Esophagus squamous epithelium (tissue), 5 donors: Measurements from ENCODE around the gene LARP1. TPM values are rescaled to one million over a fixed set of nuclear protein-coding genes. Genes with fewer than 3 reads are reported as not detected.

Experiments used
- DNase-seq: peaks from one replicate; lab custom pipeline; 2025; lab: John Stamatoyannopoulos, UW
- H3K27ac ChIP-seq, 4 donors: fragments of 200-600 bp; sonication (generic); one replicate each; pipeline ENCODE4 v1.5.1; 2016 to 2019; ENCODE audit warnings: mild to moderate bottlenecking in 1 of 4
- H3K27me3 ChIP-seq, 4 donors: fragments of 200-600 bp; sonication (generic); 1 replicate in 3 of 4; 2 replicates in 1 of 4; pipeline versions ENCODE4 v1.5.1 to v1.6.0; 2017 to 2021; ENCODE audit warnings: antibody characterized with exemption in 1 of 4
- H3K36me3 ChIP-seq, 3 donors: fragments of 200-600 bp; sonication (generic); one replicate each; pipeline ENCODE4 v1.5.1; 2016 to 2019
- H3K4me1 ChIP-seq, 3 donors: fragments of 200-600 bp; sonication (generic); one replicate each; pipeline ENCODE4 v1.5.1; 2017 to 2019
- H3K4me3 ChIP-seq, 4 donors: fragments of 200-600 bp; sonication (generic); 1 replicate in 3 of 4; 2 replicates in 1 of 4; pipeline ENCODE4 v1.5.1; 2016 to 2019; ENCODE audit warnings: mild to moderate bottlenecking in 2 of 4, moderate library complexity in 1 of 4
- H3K9me3 ChIP-seq, 3 donors: fragments of 200-600 bp; sonication (generic); one replicate each; pipeline ENCODE4 v1.5.1; 2016 to 2019
- CTCF ChIP-seq, 6 experiments: fragments of 450-650 bp in 4 of 6; fragments of 200-600 bp in 2 of 6; sonication (generic) in 2 of 6; IDR thresholded peaks; one replicate each; pipeline ENCODE4 v1.5.1; 2016 to 2019; ENCODE audit warnings: antibody characterized with exemption in 6 of 6, mild to moderate bottlenecking in 4 of 6, moderate library complexity in 4 of 6
- POLR2A ChIP-seq, 4 donors: fragments of 450-650 bp; IDR thresholded peaks; one replicate each; pipeline ENCODE4 v1.6.1; 2017; ENCODE audit warnings: antibody characterized with exemption in 4 of 4, mild to moderate bottlenecking in 4 of 4, moderate library complexity in 3 of 4
- WGBS, 2 donors: methylation state at CpG; one replicate each; pipeline ENCODE4 v1.1.5; 2018; 5-methylcytosine and 5-hydroxymethylcytosine counted together
- intact Hi-C: fragments of 100-400 bp; cut with DNase I; formaldehyde crosslinking; loops from one replicate; pipeline ENCODE4 v1.15.0; 2022
- total RNA-seq, 4 donors: library from RNA; depleted of rRNA; stranded (reverse); fragments of >200 nt; gene quantifications; one replicate each; pipeline ENCODE4 v1.1.0, GENCODE V29; 2016
- donor health status: DM: yes; HTN: yes; CAD: no.

The LARP1 gene
- total RNA-seq, 4 donors from 2014 or later, result 81.7 to 105 (median 95.2) TPM

- Histone ChIP-seq H3K9me3 (no peaks in the 10 kb centered on the region), H3K27ac (no peak overlapping the region), H3K4me3 (no peak overlapping the region), H3K4me1 (peaks cover 24 to 88% (median 62%) of the 10 kb centered on the region in 3 donors), H3K36me3 (no peaks in the 10 kb centered on the region), H3K27me3 (no peaks in the 10 kb centered on the region)
- intact Hi-C loops, result no loop called here
- 60 to 62% methylated on average over 1 of the region's 1 CpG for whole genome bisulfite sequencing, 2 donors
- DNase-seq, result no peak
- no peak for TF ChIP-seq CTCF (IDR thresholded peaks at IDR 0.05)
Measured at GRCh38 chr5:154762700-154763099, 7.5 kb downstream of the LARP1 start.

GRCh38 chr5:154764967-154765366 is 9.8 kb downstream of the LARP1 start:
- TF ChIP-seq POLR2A (IDR thresholded peaks at IDR 0.05) (no peak), CTCF (IDR thresholded peaks at IDR 0.05) (no peak)
- WGBS, 2 donors, result 81 to 87% methylated on average over 3 of the region's 3 CpGs
- Histone ChIP-seq H3K27ac (no peak overlapping the region), H3K36me3 (no peaks in the 10 kb centered on the region), H3K4me1 (peaks cover 24 to 83% (median 56%) of the 10 kb centered on the region in 3 donors), H3K9me3 (no peaks in the 10 kb centered on the region), H3K4me3 (no peak overlapping the region), H3K27me3 (no peaks in the 10 kb centered on the region)
- intact Hi-C loops, result no loop called here
- no peak for DNase-seq

- Histone ChIP-seq H3K36me3 (no peaks in the 10 kb centered on the region), H3K27ac (no peak overlapping the region), H3K9me3 (no peaks in the 10 kb centered on the region), H3K27me3 (no peaks in the 10 kb centered on the region), H3K4me3 (no peak overlapping the region), H3K4me1 (peaks cover 24 to 83% (median 56%) of the 10 kb centered on the region in 3 donors)
- intact Hi-C loops, result no loop called here
- TF ChIP-seq CTCF (IDR thresholded peaks at IDR 0.05) (no peak), POLR2A (IDR thresholded peaks at IDR 0.05) (no peak)
- WGBS, 2 donors, result 89 to 92% methylated on average over 6 to 8 of the region's 10 CpGs
- DNase-seq, result no peak
Measured at GRCh38 chr5:154765396-154765925, 10.3 kb downstream of the LARP1 start.

- H3K27me3 ChIP-seq, result no peaks in the 10 kb centered on the region
- no peaks in the 10 kb centered on the region for H3K9me3 ChIP-seq
- no peaks in the 10 kb centered on the region for H3K36me3 ChIP-seq
- no peak for DNase-seq
- H3K4me3 ChIP-seq, result no peak overlapping the region
- TF ChIP-seq POLR2A (IDR thresholded peaks at IDR 0.05) (no peak), CTCF (IDR thresholded peaks at IDR 0.05) (no peak)
- H3K4me1 ChIP-seq, result peaks cover 18 to 83% (median 56%) of the 10 kb centered on the region in 3 donors
- 70 to 73% methylated on average over 3 of the region's 3 CpGs for WGBS, 2 donors
- H3K27ac ChIP-seq, result no peak overlapping the region
- intact Hi-C loops, result no loop called here
Measured at GRCh38 chr5:154766558-154767281, 11.5 kb downstream of the LARP1 start.

GRCh38 chr5:154767576-154767975 is 12.4 kb downstream of the LARP1 start:
- Histone ChIP-seq H3K4me1 (peaks cover 12 to 83% (median 54%) of the 10 kb centered on the region in 3 donors), H3K36me3 (no peaks in the 10 kb centered on the region), H3K4me3 (no peak overlapping the region), H3K27ac (no peak overlapping the region), H3K27me3 (no peaks in the 10 kb centered on the region), H3K9me3 (no peaks in the 10 kb centered on the region)
- DNase-seq, result no peak
- intact Hi-C loops, result no loop called here
- TF ChIP-seq POLR2A (IDR thresholded peaks at IDR 0.05) (no peak), CTCF (IDR thresholded peaks at IDR 0.05) (no peak)
- 38 to 40% methylated on average over 2 of the region's 2 CpGs for WGBS, 2 donors
